ENCODE data around the gene RNF130.

RNF130 gene

DNA sequence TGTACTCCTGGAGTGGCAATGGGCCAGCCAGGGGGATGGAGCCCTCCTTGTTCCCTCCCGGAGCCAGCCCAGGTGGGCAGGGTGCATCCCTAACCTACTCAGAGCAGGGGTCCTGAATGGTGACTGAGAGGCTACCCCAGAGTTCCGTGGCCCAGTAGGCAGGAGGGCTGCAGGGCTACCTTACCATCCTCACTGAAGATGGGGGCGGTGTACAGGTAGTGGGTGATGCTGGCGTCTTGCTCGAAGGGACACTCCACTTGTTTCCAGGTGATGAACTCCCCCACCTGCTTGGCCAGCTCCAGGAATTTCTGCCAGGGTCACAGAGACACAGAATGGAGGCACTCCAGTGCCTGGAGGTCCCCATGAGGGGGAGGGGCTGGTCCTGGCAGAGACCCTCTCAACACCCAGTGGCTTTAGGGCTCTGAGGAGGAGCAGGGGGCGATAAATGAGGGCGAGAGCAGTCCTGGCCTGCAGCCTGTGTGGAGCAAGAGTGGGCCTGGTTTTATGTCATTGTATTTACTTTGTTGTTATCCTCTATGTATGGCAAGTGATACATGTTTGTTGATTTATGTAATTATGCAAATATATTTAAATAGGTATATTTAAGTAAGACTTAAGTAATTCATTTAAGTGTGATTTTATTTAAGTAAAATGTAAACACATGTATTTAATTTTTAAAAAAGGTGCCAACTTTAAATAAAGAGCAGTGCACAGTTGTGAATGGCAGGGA, 39.9 kb upstream of the RNF130 start:
- no peak for DNase-seq (ENCODE audit: low read depth)
- H3K4me3 ChIP-seq (replicated peaks; ENCODE audit: low read depth, low read length), result no peak overlapping the region

GRCh38 chr5:180109920-180110319, 38.4 kb upstream of the RNF130 start:
- H3K4me3 ChIP-seq (replicated peaks; ENCODE audit: low read depth, low read length), result no peak overlapping the region
- TF ChIP-seq, protein P1, sequence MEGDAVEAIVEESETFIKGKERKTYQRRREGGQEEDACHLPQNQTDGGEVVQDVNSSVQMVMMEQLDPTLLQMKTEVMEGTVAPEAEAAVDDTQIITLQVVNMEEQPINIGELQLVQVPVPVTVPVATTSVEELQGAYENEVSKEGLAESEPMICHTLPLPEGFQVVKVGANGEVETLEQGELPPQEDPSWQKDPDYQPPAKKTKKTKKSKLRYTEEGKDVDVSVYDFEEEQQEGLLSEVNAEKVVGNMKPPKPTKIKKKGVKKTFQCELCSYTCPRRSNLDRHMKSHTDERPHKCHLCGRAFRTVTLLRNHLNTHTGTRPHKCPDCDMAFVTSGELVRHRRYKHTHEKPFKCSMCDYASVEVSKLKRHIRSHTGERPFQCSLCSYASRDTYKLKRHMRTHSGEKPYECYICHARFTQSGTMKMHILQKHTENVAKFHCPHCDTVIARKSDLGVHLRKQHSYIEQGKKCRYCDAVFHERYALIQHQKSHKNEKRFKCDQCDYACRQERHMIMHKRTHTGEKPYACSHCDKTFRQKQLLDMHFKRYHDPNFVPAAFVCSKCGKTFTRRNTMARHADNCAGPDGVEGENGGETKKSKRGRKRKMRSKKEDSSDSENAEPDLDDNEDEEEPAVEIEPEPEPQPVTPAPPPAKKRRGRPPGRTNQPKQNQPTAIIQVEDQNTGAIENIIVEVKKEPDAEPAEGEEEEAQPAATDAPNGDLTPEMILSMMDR (IDR thresholded peaks at IDR 0.05; ENCODE audit: low read length, missing control alignments), result no peak
- DNase-seq (ENCODE audit: low read depth), result no peak

More for the DNA sequence above, 39.9 kb upstream of the RNF130 start:
- TF ChIP-seq, protein P1 (IDR thresholded peaks at IDR 0.05; ENCODE audit: low read length, missing control alignments), result no peak

DNA sequence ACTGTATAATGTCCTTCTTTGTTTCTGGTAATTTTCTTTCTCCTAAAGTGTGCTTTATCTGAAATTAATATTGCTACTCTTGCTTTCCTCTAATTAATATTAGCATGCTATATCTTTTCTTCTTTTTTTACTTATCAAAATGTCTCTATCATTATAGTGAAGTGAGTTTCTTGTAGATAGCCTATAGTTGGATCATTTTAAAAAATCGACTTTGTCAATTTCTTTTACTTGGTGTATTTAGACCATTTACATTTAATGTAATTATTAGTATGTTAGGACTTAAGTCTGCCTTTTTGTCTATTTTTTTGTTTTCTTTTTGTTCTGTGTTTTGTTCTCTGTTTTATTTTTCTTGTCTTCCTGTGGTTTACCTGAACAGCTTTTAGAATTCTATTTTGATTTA, 35.4 kb upstream of the RNF130 start:
- no peak overlapping the region for H3K4me3 ChIP-seq (replicated peaks; ENCODE audit: low read depth, low read length)
- TF ChIP-seq, protein P1 (IDR thresholded peaks at IDR 0.05; ENCODE audit: low read length, missing control alignments), result no peak
- no peak for DNase-seq (ENCODE audit: low read depth)

DNA sequence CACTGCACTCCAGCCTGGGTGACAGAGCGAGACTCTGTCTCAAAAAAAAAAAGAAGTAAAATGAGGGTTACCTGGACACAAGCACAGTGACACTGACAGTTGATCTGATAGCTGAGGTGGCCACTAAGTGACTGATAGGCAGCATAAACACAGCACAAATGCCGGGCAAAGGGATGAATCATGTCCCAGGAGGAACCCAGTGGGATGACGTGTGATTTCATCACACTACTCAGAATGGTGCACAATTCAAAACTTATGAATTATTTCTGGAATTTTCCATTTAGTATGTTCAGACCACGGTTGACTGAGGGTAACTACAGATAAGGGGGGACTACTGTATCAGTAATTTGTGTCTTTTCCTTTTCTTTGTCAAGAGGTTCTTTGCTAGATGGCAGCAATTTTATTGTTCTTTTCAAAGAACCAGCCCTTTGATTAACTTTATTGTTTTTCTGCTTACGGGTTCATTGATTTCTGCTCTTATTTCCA, 34.3 kb upstream of the RNF130 start:
- TF ChIP-seq, protein P1 (IDR thresholded peaks at IDR 0.05; ENCODE audit: low read length, missing control alignments), result no peak
- peak; percentile 20 for DNase-seq (ENCODE audit: low read depth)
- H3K4me3 ChIP-seq (replicated peaks; ENCODE audit: low read depth, low read length), result no peak overlapping the region

DNA sequence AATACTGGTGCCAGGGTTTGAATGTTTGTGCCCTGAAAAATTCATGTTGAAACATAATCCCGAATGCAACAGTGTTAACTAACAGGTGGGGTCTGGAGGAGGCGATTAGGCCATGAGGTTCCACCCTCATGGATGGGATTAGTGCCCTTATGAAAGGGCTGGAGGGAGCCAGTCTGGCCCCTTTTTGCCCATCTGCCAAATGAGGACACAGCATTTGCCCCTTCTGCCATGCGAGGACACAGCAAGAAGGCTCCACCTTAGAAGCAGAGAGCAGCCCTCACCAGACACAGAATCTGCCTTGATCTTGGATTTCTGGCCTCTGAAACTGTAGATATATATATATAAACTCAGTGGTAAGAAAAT, 32.6 kb upstream of the RNF130 start:
- TF ChIP-seq, protein P1 (IDR thresholded peaks at IDR 0.05; ENCODE audit: low read length, missing control alignments), result no peak
- DNase-seq (ENCODE audit: low read depth), result no peak
- H3K4me3 ChIP-seq (replicated peaks; ENCODE audit: low read depth, low read length), result no peak overlapping the region

- TF ChIP-seq, protein P1 (IDR thresholded peaks at IDR 0.05; ENCODE audit: low read length, missing control alignments), result no peak
- no peak for DNase-seq (ENCODE audit: low read depth)
- H3K4me3 ChIP-seq (replicated peaks; ENCODE audit: low read depth, low read length), result no peak overlapping the region
These were observed 32.1 kb upstream of the RNF130 start for GRCh38 chr5:180103487-180104167.
